Measurements from ENCODE around the gene MLC1.
A peak's percentile ranks its signal among the peaks of the same experiment; 100 is the strongest.

Gene MLC1

DNA sequence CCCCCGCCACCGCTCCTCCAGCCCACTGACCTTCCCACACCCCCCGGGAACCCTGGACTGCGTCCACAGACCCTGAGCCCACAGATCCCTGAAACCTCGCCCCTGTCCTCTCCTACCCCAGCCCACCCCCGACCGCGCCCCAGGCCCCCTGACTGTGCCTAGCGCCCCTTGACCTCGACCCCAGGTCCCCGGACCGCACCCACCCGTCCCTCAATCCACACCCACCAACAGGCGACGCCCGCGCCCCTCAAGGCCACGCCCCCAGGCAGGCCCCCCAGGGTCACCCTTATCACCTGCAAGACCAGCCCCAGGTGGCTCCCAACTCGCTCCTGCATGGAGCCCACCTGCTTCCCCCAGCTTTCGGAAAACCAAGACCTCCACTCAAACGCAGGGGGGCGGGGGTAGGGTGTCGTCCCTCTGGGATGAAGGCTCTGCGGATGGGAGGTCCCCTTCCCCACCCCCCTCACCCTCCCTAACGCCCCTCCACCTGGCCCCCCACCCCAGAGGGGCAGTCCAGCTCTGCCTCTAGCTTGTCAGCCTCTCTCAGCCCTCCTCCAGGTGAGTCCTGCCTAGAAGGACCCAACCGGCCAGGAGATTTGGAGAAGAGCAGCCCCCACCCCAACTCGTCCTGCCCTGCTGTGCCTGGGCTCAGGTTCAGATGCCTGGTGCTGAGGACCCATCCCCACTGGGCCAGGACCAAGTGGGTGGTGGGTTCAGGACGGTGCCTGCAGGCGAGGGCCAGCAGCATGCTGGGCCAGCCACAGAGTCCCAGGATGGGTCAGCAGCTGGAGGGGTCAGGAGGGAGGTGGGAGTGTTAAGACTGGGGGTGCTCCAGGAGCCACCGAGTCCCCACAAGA lies 69.5 kb downstream of the MLC1 start:
- DNase-seq (ENCODE audit: insufficient read length) (peak; percentile 29), FAIRE-seq (no peak)
- no peak for TF ChIP-seq POLR2AphosphoS5 (IDR thresholded peaks at IDR 0.05; ENCODE audit: low read depth, low read length)
- TF ChIP-seq TAF1 (IDR thresholded peaks at IDR 0.05; ENCODE audit: borderline replicate concordance, low read depth, low read length) = no peak
- TF ChIP-seq POLR2A (IDR thresholded peaks at IDR 0.05; ENCODE audit: low read depth, low read length) = no peak

DNA sequence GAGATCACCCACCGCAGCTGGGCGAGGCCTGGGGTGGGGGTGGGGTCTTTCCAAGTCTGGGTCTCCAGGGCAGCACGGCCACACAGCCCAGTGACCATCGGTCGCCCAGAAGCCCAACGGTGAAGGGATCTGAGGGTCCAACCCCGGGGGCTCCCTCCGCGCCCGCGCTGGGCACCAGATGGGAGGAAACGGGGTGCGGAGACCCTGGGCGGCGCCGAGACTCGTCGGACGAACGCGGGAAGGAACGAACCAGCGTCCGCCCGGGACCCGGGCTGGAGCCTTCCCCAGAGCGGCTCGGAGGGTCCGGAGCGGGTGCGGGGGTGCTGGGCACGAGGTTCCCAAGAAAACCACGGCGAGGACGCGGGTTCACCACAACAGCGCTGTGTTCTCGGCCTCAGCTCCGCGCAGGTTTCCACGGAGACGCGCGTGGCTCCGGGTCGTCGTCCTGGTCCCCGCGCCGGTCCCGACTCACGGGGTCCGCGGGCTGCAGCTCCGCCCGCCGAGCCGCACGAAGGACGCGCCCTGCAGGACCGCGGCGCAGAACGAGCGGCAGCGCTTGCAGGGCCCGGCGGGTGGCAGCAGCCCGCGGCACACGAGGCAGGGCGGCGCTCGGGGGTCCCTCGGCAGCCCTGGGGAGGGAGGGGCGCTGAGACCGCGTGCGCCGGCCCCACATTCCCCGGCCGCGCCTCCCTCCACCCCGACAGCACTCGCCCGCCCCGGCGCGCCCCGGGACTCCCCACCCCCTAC lies 70.4 kb downstream of the MLC1 start:
- TF ChIP-seq TAF1 (IDR thresholded peaks at IDR 0.05; ENCODE audit: borderline replicate concordance, low read depth, low read length) (no peak), POLR2A (IDR thresholded peaks at IDR 0.05; ENCODE audit: low read depth, low read length) (no peak), POLR2AphosphoS5 (IDR thresholded peaks at IDR 0.05; ENCODE audit: low read depth, low read length) (no peak)
- FAIRE-seq = no peak
- peak; percentile 23 for DNase-seq (ENCODE audit: insufficient read length)

DNA sequence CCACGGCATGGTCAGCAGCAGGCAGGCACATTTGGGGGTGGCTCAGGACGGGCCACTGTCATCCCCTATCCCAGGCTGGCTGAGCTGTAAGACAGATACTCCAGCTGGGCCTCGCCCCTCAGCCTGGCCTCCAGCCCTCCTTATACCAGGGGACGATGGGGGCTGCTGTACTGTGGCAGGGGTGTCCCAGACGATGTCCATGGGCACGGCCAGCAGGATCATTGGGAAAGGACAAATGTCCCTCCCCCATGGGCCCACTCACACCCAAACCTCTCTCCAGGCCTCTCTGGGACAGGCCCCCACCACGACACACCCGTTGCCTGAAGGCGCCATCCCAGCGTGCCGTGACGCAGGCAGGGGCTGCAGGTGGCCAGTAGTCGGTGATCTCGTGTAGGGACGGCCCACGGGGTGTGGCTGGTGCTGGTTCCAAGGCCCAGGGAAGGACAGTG lies 71.1 kb downstream of the MLC1 start:
- DNase-seq (ENCODE audit: insufficient read length) (peak; percentile 27), FAIRE-seq (no peak)
- TF ChIP-seq POLR2A (IDR thresholded peaks at IDR 0.05; ENCODE audit: low read depth, low read length) = no peak
- no peak for TF ChIP-seq TAF1 (IDR thresholded peaks at IDR 0.05; ENCODE audit: borderline replicate concordance, low read depth, low read length)
- no peak for TF ChIP-seq POLR2AphosphoS5 (IDR thresholded peaks at IDR 0.05; ENCODE audit: low read depth, low read length)

DNA sequence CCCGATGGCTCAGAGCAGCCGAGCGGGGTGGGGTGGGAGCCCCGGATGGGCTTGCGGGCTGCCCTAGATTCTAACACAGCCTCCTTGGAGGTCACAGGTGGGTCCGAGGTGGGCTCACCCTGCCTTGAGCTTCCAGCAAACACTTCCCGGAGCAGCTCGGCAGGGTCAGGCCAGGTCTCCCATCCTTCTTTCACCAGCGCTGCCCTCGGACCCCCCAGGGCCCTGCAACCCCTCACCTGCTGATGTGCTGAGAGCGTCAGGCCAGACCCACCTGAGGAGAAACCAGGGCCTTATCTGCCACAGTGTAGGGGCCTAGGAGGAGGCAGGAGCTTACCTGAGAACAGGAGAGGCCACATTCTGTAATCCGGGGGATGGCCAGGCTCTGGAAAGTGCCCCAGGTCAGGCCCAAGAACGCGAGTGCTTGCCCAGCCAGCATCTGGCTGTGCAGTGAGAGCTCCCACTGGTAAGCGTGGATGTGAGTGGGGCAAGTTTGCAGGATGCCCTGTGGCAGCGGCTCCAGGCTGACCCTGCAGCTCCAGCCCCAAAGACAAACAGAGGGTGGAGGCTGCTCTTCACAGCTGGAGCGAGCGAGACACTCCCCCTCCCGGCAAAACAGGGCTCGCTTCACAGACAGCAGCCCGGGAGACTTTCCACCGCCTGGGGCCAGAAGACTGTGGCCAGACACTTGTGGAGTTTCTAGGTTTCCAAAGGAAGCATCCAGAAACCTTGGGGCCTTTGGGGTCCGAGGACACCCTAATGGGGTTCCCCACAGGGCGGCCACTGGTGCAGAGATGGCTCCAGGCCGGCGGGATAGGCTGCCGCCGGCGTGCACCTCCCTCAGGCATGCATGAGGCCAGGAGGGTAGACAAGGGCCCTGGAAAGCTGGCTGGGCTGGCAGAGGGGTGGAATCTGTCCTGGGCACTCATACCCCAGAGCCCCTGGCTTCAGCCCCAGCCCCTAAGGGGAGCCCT lies 72.7 kb downstream of the MLC1 start, which contains the start of gene IL17REL:
Gene IL17REL, minus strand, starts transcription at position 555 of the 971 bp plus-strand sequence. Its CDS starts 119 bp downstream, at position 436.
- no peak for TF ChIP-seq POLR2AphosphoS5 (IDR thresholded peaks at IDR 0.05; ENCODE audit: low read depth, low read length)
- no peak for TF ChIP-seq POLR2A (IDR thresholded peaks at IDR 0.05; ENCODE audit: low read depth, low read length)
- TF ChIP-seq TAF1 (IDR thresholded peaks at IDR 0.05; ENCODE audit: borderline replicate concordance, low read depth, low read length) = no peak
- FAIRE-seq (no peak), DNase-seq (ENCODE audit: insufficient read length) (no peak)

DNA sequence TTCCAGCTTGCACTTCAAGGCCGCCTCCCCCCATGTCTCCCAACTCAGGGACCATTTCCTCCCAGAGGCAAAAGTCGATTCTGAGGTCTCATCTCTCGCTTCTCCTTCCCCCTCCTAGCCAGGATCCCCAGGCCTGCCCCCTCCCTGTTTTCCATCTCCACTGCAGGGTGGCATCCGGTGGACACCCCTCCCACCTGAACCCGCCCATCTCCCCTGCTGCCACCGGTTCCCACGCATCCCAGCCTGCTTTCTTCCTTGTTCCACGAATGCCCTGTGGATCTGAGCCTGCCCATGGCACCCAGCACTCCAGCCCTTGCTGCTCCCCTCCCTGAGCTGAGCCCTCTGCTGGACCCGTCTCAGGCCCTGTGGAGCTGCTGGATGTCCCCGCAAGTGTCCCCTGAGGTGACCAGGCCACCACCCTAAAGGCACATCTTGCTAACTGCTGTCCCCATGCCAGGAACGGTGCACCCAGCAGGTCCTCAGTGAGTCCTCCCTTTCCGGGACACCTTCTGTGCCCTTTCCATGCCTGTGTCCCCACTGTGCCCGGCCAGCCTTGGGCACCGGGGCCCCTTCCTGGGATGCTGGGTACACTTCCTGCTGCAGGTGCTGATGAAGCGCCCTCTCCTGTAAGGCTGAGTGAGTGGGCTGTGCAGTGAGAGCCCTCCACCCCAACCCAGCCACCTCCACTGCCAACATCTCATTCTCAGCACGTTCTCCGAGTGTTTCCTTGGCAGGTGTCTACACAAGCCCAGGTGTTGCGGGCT lies 73.6 kb downstream of the MLC1 start:
- peak; percentile 54 for FAIRE-seq
- peak; percentile 41 for DNase-seq (ENCODE audit: insufficient read length)
- TF ChIP-seq POLR2AphosphoS5 (IDR thresholded peaks at IDR 0.05; ENCODE audit: low read depth, low read length) = no peak
- TF ChIP-seq TAF1 (IDR thresholded peaks at IDR 0.05; ENCODE audit: borderline replicate concordance, low read depth, low read length) = no peak
- no peak for TF ChIP-seq POLR2A (IDR thresholded peaks at IDR 0.05; ENCODE audit: low read depth, low read length)

DNA sequence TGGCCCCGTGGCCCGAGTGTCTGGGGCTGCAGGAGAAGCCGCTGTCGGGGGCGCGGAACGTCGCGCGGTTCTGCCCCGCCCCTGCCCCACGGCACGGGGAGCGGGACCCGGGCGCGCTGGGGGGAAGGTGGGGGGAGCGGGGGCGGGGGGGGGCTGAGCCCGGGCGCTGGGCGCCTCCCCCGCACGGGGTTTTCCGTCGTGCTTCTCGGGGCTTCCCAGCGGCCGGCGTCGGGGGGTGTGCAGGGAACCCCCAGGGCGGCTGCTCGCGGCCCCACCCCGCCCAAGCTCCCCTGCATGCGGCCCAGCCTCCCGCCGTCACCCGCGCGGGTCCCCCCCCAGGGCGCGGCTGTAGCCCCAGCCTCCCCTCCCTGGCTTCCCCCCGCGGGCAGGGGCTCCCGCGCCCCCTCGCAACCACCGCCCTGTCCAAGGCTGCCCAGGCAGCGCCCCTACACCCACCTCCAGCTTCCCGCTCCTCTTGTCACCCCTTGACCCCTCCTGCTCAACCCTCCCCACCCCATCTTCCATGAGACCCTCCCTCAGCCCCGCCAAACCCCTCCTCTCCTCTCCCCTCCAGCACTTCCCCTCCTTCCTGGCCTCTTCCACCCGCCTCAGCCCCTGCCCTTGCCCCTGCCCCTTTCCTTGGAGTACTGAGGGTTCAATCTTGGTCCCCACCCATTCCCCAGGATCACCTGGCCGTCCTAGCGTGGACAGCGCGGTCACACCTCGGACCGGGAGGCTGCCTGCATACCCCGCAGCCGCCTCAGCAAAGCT lies 74.4 kb downstream of the MLC1 start:
- FAIRE-seq (no peak), DNase-seq (ENCODE audit: insufficient read length) (peak; percentile 72)
- no peak for TF ChIP-seq TAF1 (IDR thresholded peaks at IDR 0.05; ENCODE audit: borderline replicate concordance, low read depth, low read length)
- TF ChIP-seq POLR2A (IDR thresholded peaks at IDR 0.05; ENCODE audit: low read depth, low read length) = 0 out of 2 replicates have a peak, but pooled peaks have one; percentile 10
- no peak for TF ChIP-seq POLR2AphosphoS5 (IDR thresholded peaks at IDR 0.05; ENCODE audit: low read depth, low read length)

DNA sequence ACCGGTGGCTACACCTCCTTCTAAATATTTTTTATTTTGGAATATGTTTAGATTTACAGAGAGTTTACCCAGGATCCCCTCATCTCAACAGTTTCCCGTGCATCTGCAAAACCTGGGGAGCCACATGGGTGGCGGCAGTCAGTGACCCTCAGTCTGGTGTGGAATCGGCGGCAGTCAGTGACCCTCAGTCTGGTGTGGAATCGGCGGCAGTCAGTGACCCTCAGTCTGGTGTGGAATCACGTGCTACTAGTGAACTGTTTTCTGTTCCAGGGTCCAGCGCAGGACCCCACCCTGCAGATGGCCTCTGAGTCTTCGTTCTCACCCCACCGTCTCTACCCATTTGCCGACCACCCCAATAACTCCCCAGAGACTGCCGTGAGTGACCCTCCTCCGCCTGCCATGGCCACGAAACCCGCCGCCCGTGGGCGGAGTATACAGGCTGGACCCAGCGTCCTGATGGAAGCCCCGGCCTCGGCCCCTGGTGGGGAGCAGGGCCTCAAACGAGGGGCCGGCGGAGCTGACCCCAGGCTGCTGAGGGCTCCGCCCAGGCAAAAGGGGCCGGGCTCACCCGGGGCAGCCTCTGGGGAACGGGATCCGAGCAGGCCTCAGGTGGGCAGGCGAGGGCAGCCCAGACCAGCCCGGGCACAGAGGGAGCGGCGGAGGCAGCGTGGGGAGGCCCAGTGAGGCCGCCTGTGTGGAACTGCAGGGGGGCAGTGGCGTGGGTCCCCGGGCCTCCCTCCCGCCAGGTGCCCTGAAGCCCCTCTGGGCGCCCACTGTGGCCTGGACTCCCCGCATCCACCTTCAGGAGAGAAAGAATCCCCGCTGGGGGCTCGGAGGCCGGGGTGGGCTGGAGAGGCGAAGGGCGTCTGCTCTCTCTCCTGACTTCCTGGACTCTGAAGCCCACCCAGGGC lies 75.2 kb downstream of the MLC1 start:
- TF ChIP-seq POLR2A (IDR thresholded peaks at IDR 0.05; ENCODE audit: low read depth, low read length) (0 out of 2 replicates have a peak, but pooled peaks have one; percentile 18), TAF1 (IDR thresholded peaks at IDR 0.05; ENCODE audit: borderline replicate concordance, low read depth, low read length) (no peak)
- peak; percentile 96 for FAIRE-seq
- peak; percentile 36 for DNase-seq (ENCODE audit: insufficient read length)

Measured in GM12892 (cell line).